HG02970 (cell line): ENCODE results near the gene ABLIM1.

Source experiments
- ATAC-seq: cut with Tn5 transposase; IDR thresholded peaks from one replicate; pipeline ENCODE4 v1.9.1; 2021; ENCODE audit warnings: mild to moderate bottlenecking, moderate library complexity, moderate number of reproducible peaks; ENCODE audit not compliant: unreplicated experiment, low FRiP score

ABLIM1 gene

GRCh38 chr10:114399576-114399975 lies 258.5 kb downstream of the ABLIM1 start:
- ATAC-seq, result no peak

DNA sequence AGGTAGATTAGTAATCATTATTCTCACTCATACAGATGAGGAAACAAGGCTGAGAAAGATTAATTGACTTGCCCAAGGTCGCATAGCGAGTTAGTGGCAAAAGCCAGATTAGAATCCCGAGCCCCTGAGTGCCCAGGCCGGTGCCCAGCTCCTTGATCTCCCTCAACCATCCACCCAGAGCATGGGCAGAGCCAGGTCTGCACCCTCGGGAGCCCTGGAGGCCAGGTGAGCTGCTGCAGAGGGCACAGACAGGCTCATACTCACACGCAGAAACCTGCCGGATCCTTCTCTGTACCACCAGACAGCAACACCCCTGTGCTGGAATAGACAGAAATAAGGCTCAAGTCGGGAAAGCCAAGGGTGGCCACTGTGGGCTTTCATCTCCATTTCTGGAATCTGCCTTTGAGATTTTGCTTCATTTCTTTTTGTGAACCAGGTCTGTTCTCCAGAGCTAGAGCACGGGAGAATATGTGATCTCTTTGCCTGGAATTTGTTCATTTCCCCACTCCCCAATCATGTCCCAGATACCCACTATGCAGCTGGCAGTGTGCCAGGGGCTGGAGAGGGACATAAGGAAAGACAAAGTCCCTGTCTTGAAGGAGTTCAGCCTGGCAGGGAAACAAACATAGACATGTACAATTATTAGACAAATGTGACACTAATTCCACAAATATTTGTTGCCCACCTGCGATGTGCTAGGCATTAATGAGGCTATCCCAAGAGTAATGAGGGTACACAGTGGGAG lies 259.3 kb downstream of the ABLIM1 start:
- no peak for ATAC-seq

DNA sequence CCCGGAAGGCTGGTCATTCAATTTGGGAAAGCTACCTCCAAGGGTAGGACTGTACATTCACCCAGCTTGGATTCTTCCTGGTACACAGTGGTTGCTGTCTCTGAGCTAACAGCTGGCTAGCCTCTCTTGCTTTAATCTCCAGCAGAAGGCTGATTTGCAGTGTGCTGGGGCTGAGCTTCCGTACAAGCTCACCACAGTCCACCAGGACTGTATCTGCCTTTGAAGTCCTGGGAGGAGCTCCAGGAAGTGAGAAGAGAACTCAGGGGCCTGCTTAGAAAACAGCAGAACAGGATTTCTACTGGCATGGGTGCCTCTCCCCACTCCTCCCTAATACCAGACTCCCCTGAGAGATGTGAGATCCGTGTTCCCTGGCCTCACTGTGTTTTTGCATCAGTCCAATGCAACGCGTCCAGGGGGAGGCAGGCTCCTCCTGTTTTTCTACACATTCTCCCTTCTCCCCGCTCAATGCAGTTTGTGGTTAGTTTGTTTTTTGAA lies 260.4 kb downstream of the ABLIM1 start:
- no peak for ATAC-seq

GRCh38 chr10:114396464-114396863 lies 261.6 kb downstream of the ABLIM1 start:
- no peak for ATAC-seq

DNA sequence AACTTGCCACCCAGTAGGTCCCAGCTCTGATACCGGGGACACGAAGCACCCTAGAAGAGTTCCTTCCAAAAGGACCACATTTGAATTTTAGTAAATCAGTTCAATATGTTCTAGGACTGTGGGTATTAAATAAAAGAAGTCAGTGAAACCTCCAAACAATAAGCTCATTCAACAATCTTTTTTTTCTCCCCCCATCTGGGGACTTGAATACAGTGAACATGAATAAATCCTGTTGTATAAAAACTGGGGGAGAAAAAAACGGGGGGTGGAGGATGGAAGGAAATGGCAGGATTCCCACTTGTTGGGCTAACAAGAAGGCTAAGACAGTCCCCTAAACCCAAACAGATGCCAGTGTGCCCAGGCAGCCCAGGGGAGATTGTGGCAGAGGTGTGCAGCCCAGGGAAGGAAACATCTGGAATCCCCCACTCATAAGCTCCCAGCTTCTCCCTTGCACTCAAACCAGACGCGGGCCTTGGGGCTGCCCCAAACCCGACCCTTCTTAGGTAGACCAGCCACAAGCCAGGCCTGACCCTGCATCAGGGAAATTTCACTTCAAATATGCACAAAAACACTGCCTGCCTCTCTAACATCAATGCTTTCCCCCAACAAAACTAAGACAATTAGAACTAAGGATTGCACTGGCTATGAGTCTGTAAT lies 262.6 kb downstream of the ABLIM1 start:
- no peak for ATAC-seq

DNA sequence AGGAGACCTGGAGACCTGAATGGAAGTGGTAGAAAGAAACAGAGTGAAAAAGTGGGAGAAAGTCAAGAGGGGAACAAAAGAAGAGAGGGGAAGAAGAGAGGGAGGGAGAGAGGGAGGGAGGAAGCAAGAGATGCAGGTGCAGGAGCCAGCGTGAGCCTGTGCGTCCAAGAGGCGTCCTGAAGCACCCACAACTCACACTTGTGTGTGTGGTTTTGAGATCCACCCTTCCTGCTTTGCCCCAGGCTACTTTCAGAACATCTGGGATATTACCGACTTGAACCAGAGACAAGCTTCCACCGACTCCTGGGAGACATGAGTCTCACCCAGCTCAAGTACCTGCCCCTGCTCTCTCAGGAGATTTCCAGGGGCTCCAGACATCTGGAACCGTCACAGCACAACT lies 263.5 kb downstream of the ABLIM1 start:
- ATAC-seq, result no peak

GRCh38 chr10:114393886-114394285 lies 264.2 kb downstream of the ABLIM1 start:
- no peak for ATAC-seq

DNA sequence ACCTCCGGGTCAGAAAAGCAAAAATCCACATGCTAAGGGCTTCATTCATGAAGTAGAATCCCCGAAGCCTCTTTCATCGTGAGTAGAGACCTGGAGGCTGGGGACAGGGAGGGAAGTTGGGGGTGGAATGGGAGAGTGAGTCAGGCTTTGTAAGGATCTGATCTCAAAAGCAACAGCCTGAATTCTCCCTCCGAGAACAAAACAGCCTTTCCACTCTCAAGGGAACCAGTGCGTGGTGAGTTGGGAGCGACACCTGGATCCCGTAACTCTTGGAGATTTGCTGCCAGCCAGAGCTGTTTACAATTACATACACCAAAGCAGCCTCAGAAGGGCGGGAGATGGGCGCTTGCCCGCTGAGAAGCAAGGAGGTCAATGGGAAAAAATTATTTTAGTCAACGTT lies 264.6 kb downstream of the ABLIM1 start:
- no peak for ATAC-seq

GRCh38 chr10:114392112-114392835 lies 265.8 kb downstream of the ABLIM1 start:
- ATAC-seq, result no peak

- ATAC-seq, result no peak
Observed at GRCh38 chr10:114391599-114391998, 266.5 kb downstream of the ABLIM1 start.

GRCh38 chr10:114389426-114389825 lies 268.6 kb downstream of the ABLIM1 start:
- ATAC-seq, result no peak

- ATAC-seq, result no peak
Observed at GRCh38 chr10:114388275-114388674, 269.8 kb downstream of the ABLIM1 start.

GRCh38 chr10:114387784-114388183 lies 270.3 kb downstream of the ABLIM1 start:
- ATAC-seq, result no peak

- no peak for ATAC-seq
Observed at GRCh38 chr10:114386452-114386851, 271.6 kb downstream of the ABLIM1 start.

DNA sequence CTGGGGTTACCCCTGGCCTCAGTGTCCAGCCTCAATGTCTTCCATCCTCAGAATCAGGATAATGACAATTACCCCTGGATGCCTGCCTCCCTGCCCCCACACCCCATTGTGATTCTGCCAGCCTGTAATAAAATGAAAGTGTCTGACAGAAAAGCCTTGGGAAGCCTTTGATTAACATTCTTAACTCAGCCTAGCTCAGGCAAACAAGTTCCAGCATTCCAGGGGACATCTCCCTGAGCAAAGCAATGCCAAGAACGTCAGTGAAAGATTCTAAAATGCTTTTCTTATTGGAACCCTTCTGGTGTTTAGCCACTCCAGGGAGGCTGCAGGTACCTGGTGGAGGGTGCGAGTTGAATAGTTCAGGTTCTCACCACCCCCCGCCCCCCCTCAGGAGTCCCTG lies 272.5 kb downstream of the ABLIM1 start:
- no peak for ATAC-seq

- ATAC-seq, result no peak
Observed at GRCh38 chr10:114384601-114385000, 273.5 kb downstream of the ABLIM1 start.

- ATAC-seq, result no peak
Observed at GRCh38 chr10:114384181-114384580, 273.9 kb downstream of the ABLIM1 start.
